Hepatocyte (in vitro differentiated cells): ENCODE data around the gene KLKB1.

Experiments used
- CTCF ChIP-seq: fragments of 200-600 bp; sonication (generic); IDR thresholded peaks from 2 replicates; pipeline ENCODE4 v1.5.1; 2016; ENCODE audit warnings: antibody characterized with exemption, mild to moderate bottlenecking; ENCODE audit not compliant: poor library complexity
- EZH2phosphoT487 ChIP-seq: fragments of 200-600 bp; sonication (generic); IDR thresholded peaks from one replicate; pipeline ENCODE4 v1.6.1; 2018; ENCODE audit warnings: antibody characterized with exemption, mild to moderate bottlenecking, low read depth, moderate library complexity; ENCODE audit not compliant: unreplicated experiment, severe bottlenecking

GRCh38 chr4:186285147-186285546, 57.8 kb downstream of the KLKB1 start:
- no peak for TF ChIP-seq CTCF
- TF ChIP-seq EZH2phosphoT487: no peak
